Caki2 (cell line): ENCODE results near the gene ABLIM2. TPM values are rescaled to one million over a fixed set of nuclear protein-coding genes. Genes with fewer than 3 reads are reported as not detected.
A peak's percentile ranks its signal among the peaks of the same experiment; 100 is the strongest.

Experiments used
- DNase-seq: peaks from one replicate; pipeline ENCODE4 v3.0.0-alpha.2; 2015; ENCODE audit warnings: low read depth
- in situ Hi-C: cut with HindIII; loops from 2 replicates; pipeline ENCODE4 v1.10.0; 2016; ENCODE audit warnings: low sequenced_read_pairs, low pct_unique_long_range_greater_than_20kb, mixed read lengths
- total RNA-seq: library from RNA; depleted of rRNA; stranded (reverse); fragments of >200 nt; shearing (Covaris generic); gene quantifications from 2 replicates; pipeline ENCODE4 v1.2.3, GENCODE V29; 2014; ENCODE audit warnings: low replicate concordance

ABLIM2 gene
- total RNA-seq, 1 experiment from 2014 or later, result 2.1 TPM

GRCh38 chr4:7976025-7976424 lies 182.6 kb downstream of the ABLIM2 start:
- in situ Hi-C loops, result no loop called here

DNA sequence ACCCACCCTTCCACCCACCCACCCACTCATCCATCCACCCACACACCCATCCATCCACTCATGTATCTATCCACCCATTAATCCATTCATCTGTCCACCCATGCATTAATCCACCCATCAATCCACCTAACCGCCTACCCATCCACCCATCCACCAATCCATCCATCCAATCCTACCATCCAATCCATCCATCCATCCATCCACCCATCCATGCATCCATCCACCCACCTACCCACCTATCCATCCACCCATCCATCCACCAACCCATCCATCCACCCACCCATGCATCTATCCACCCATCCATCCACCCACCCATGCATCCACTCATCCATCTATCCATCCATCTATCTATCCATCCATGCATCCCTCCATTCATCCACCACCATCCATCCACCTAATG lies 184.2 kb downstream of the ABLIM2 start:
- DNase-seq, result no peak
- in situ Hi-C loops, result no loop called here

More at GRCh38 chr4:7976025-7976424, 182.6 kb downstream of the ABLIM2 start:
- no peak for DNase-seq

DNA sequence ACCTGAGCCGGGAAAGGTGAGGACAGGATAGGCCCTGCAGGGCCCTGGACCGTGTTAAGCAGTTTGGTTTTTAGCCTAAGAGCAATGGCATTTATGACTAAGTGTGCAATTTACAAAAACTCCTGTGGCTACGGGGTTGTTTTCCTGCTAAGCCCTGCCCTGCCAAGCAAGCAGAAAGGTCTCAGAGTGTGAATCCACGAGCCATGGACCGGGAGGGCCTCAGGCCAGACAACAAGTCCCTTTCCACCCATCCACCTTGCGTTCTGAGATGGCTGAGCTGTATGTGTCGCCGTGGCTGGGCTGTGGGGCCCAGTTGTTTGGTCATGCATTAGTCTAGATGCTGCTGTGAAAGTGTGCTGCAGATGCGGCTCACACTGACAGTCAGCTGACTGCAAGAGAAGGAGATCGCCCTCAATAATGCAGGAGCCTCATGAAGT lies 185.1 kb downstream of the ABLIM2 start:
- in situ Hi-C loops, result no loop called here
- peak; percentile 75 for DNase-seq

DNA sequence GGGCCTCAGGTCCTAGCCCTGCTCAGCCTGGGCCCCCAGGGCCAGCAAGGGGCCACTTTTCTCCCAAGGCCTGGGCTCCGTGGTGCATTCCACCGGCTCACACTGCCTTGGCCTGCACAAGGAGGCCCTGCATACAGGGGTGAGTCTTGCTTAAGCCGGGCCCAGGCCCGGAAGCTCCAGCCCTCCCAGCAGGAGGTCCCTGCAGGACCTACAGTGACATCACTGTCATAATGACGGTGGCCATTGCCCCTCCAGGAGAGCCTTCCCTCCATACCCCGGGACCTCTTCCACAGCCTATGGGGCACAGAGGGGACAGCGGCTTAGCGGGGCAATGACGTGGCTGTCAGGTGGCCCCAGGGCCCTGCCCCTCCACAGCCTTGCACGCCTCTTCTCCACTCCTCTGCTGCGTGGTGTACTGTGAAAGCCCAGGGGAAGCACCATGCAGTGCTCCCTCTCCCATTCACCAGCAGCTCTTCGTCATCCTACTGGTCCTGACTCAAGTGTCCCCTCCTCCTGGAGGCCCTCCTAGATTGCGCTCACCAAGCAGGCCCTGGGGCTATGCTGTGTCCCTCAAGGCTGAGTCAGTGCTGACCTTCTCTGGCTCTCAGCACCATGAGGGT lies 186.6 kb downstream of the ABLIM2 start:
- no peak for DNase-seq
- in situ Hi-C loops, result no loop called here

DNA sequence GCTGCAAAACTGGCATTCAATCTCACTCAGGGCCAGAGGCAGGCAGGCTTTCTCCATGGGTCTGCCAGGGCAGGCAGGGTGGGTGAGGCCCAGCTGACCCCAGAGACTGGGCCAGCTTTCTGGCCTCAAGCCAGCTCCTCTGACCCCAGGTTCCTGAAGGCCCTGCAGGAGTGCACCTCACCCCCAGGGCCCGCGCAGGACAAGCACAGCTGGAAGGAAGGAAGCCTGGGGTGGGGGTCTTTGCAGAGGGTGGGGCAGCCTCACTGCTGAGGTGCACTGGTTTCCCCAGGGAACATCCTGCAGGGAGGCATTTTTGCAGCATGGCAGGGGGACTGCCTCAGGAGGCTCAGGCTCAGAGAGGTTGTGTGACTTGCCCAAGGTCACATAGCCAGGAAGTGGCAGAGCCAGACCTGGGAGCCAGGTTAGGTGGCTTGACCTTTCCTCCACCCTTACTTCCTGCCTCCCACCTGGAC lies 187.4 kb downstream of the ABLIM2 start:
- in situ Hi-C loops, result no loop called here
- DNase-seq, result no peak

GRCh38 chr4:7970361-7970946 lies 188.2 kb downstream of the ABLIM2 start:
- in situ Hi-C loops, result no loop called here
- DNase-seq, result no peak

DNA sequence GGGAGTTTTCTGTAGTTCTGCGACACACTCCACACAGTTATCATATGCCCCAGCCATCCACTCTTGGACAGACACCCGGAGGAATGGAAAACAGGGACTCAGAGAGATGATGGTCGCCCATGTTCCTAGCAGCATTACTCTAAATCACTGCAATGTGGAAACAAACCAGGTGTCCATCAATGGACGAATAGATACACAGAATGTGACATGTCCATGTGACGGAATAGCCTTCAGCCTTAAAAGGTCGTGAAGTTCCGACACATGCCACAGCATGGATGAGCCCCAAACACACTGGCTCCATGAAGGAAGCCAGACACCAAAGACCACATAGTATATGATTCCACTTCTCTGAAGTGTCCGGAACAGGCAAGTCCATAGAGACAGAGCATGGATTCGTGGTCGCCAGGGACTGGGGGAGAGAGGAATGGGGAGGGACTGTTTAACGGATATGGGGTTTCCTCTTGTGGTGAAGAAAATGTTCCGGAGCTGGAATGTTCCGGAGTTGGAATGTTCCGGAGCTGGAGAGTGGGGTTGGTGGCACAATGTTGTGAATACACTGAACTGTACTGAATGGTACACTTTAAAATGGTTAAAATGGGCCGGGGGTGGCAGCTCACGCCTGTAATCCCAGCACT lies 190.2 kb downstream of the ABLIM2 start:
- in situ Hi-C loops, result no loop called here
- no peak for DNase-seq

DNA sequence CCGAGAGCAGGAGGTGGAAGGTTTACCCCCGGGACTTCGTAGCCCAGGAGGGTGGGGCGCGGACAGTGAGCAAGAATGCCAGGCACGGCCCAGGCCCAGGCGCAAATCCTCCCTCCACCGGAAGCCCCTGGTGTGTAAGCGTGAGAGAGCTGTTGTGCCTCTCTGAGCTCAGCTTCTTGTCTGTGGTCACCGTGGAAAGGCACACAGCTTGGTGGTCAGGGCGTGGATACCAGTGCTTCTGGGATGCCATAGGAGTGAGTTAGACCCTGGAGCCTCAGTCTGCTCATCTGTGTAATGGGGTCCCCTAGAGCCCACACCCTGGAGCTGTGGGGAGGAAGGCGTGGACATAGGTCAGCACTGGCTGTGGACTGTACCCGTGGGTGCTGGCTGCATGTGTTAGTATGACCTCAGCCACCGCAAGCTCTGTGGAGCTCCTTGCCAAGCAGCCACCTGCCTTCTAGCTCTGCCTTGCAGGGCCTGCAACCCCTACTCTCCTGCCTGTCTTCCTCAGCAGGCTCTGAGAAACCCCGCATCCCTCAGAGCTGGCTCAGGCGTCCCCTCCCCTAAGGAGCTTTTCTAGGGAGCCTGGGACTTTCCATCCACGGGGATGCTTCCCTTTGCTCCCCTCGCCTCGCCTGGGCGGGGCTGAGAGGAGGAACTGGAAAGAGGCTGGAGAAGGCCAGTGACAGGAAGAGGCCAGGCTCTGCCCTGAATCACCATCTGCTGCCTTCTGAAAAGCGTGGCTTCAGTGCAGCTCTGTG lies 190.9 kb downstream of the ABLIM2 start:
- no peak for DNase-seq
- in situ Hi-C loops, result no loop called here

GRCh38 chr4:7967063-7967440 lies 191.6 kb downstream of the ABLIM2 start:
- in situ Hi-C loops, result no loop called here
- no peak for DNase-seq

GRCh38 chr4:7966281-7967062 lies 192.1 kb downstream of the ABLIM2 start:
- in situ Hi-C loops, result no loop called here
- no peak for DNase-seq

DNA sequence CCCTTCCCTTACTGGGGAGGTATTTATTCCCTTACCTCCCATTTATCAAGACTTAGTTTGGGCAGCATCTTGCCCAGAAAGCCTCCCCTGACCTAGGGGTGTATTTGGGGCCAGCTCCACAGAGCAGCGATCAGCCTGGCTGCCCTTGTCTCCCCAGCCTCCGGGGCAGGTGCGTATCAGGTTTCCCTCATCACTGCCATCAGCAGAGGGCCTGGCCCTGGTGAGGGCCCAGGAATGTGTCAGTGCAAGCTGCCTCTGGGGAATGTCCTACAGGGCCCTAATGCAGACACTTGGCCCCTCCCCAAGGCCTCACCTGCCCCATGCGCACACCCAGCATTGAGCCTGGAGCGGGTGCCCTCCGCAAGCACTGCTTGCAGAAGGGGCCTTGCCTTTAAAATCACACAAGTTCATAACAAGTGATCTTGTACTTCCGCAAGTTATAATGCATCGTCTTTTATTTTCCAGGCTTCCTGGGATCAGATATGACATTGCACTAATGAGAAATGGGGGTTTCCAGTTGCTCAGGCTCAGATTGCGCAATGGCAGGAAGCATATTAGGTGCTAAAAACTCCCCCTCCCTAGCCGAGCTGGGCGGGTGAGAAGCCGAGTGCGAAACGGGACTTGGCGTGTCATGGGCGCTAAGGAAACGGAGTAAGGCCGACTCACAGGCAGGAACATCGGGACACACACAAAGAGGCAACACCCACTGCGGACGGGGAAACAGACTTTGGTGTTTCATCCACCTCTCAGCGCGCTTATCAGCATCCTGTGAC lies 193.5 kb downstream of the ABLIM2 start:
- in situ Hi-C loops, result no loop called here
- peak; percentile 73 for DNase-seq

- in situ Hi-C loops, result no loop called here
Observed at GRCh38 chr4:7964459-7964858, 194.2 kb downstream of the ABLIM2 start.

GRCh38 chr4:7963691-7964090 lies 194.9 kb downstream of the ABLIM2 start:
- in situ Hi-C loops, result no loop called here
- DNase-seq, result no peak

More at GRCh38 chr4:7964459-7964858, 194.2 kb downstream of the ABLIM2 start:
- no peak for DNase-seq

DNA sequence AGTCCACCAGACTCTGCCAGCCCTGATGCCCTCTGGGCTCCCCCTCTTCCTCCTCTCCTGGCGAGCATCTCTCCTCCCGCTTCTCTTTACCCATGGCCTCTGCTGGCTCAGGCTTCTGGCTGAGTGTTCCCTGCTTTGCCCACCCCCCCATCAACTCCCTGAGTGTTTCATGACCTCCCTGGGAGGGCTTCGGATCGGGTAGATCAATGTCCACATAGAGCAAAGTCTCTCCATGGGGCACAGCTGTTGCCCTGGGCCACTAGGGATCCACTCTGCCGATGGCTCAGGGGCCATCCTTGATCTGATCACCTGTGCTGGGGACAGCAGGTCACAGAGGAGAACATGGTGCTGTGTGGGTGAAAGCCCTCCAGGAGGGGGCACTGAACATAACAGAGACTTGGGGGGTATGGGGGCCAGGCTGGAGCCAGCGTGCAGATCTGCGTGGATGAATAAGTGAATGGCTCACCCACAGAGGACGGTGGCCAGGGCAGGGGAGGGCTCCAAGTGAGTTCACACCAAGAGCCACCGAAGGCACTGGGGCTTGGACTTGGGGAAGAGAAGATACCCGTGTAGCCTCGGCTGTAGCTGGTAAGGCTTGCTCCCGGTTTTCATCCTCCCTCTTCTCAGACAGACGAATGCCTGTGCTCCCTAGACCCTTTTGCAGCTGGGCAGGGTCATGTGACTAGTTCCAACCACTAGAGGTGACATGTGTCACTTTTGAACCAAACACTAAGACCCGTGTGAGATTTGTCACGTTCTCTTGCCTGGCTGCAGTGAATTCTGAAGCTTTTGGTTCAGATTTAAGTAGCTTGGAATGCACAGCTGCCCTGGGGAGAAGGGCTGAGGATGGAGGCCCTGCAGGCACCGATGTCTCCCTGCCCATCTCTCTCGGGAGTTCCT lies 195.8 kb downstream of the ABLIM2 start:
- DNase-seq, result no peak
- in situ Hi-C loops, result no loop called here

DNA sequence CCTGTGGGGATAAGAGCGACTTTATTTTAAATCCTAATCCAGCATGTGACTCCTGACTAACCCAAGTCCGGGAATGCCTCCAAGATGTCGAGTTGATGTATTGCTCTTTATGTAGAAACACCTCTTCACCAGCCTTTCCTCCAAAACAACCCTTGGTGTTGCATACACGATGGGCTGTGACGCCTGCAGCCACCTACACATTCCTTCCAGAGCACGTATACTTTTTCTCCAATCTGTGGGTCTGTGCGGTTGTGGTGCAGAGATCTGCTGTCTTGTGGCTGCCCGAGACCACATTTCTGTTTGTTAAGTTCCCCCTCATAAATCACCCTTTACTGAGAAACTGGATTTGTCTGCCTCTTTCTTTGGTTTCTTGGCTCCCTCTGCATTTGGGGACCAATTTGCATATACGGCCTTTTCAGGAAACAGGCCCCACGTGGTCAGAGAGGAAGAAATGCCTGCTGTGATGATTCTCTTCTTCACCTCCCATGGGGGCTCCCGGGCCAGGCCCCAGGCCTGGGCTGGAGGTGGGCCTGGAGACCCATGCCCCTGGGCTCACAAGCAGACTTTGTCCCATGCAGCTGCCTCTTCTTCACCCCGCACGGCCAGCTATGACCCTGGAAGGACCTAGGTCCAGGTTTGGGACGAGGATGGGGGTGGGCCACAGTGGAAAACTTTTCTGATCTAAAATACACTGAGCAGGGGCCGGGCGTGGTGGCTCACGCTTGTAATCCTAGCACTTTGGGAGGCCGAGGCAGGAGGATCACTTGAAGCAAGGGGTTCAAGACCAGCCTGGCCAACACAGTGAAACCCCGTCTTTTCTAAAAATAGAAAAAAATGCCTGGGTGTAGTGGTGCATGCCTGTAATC lies 197.6 kb downstream of the ABLIM2 start:
- peak; percentile 95 for DNase-seq
- in situ Hi-C loops, result no loop called here
